B cell (primary cell): ENCODE measurements around the gene AK9.

Experiments used
- EZH2 ChIP-seq: IDR thresholded peaks from 2 replicates; pipeline ENCODE4 v1.6.1; 2012; ENCODE audit warnings: borderline replicate concordance, low read depth, mild to moderate bottlenecking, moderate library complexity, low read length; ENCODE audit not compliant: insufficient read depth, poor library complexity, severe bottlenecking
- TF ChIP-seq, protein P1 (sequence below): fragments of 200-600 bp; IDR thresholded peaks from one replicate; pipeline ENCODE4 v1.8.0; 2022; ENCODE audit warnings: antibody characterized with exemption, mild to moderate bottlenecking

DNA sequence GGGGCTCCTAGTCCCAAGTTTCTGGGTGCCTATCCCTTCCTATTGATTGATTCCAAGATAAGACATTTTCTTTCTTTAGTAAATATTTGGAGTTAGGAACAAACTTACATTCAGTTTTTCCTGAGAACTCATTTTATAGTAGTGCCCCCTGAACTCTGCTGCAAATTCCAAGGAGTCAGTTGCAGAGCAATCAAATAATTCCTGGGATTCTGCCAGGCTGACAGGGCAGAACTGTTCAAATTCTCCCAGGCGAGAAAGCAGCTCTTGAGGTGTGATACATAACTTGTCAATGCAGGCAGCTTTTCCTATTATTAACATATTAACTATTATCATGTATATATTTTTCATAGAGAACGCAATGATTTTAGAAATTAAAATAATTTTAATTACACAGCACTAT is 192.1 kb downstream of the AK9 start:
- TF ChIP-seq, protein P1, sequence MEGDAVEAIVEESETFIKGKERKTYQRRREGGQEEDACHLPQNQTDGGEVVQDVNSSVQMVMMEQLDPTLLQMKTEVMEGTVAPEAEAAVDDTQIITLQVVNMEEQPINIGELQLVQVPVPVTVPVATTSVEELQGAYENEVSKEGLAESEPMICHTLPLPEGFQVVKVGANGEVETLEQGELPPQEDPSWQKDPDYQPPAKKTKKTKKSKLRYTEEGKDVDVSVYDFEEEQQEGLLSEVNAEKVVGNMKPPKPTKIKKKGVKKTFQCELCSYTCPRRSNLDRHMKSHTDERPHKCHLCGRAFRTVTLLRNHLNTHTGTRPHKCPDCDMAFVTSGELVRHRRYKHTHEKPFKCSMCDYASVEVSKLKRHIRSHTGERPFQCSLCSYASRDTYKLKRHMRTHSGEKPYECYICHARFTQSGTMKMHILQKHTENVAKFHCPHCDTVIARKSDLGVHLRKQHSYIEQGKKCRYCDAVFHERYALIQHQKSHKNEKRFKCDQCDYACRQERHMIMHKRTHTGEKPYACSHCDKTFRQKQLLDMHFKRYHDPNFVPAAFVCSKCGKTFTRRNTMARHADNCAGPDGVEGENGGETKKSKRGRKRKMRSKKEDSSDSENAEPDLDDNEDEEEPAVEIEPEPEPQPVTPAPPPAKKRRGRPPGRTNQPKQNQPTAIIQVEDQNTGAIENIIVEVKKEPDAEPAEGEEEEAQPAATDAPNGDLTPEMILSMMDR, result no peak
- no peak for TF ChIP-seq EZH2
